ENCODE data around the gene ABLIM2.

ABLIM2 gene

DNA sequence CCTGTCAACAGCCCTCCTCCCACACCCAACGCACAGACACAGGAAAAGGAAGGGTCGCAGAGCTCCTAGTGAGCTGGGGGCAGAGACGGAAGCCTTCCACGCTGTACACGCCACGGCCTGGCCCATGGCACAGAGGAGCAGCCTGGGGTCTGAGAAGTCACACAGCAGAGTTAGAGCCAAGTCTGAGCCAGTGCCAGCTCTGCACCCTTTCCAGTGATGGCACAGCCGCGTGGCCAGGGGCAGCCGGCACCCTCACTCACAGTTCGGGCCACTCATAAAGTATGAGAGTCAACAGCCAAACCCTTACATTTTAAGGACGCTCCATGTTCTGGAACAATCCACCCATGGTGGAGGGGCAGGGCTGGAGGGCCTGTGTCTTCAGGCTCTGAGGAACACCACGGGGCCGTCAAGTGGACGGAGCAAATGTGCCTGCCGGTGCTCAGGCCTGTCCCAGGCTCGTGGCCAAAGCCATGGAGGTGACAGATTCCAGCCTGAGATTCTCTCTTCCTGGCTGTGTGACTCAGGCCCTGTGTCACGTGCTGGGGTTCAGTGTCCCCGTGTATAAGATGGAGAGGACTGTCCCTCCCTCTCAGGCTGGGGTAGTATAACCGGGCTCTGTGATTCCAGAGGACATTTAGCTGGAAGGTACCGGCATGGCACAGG lies 91.2 kb downstream of the ABLIM2 start:
- TF ChIP-seq SPI1 (IDR thresholded peaks at IDR 0.05; ENCODE audit: borderline replicate concordance, low read depth), result no peak
- TF ChIP-seq, protein P1, sequence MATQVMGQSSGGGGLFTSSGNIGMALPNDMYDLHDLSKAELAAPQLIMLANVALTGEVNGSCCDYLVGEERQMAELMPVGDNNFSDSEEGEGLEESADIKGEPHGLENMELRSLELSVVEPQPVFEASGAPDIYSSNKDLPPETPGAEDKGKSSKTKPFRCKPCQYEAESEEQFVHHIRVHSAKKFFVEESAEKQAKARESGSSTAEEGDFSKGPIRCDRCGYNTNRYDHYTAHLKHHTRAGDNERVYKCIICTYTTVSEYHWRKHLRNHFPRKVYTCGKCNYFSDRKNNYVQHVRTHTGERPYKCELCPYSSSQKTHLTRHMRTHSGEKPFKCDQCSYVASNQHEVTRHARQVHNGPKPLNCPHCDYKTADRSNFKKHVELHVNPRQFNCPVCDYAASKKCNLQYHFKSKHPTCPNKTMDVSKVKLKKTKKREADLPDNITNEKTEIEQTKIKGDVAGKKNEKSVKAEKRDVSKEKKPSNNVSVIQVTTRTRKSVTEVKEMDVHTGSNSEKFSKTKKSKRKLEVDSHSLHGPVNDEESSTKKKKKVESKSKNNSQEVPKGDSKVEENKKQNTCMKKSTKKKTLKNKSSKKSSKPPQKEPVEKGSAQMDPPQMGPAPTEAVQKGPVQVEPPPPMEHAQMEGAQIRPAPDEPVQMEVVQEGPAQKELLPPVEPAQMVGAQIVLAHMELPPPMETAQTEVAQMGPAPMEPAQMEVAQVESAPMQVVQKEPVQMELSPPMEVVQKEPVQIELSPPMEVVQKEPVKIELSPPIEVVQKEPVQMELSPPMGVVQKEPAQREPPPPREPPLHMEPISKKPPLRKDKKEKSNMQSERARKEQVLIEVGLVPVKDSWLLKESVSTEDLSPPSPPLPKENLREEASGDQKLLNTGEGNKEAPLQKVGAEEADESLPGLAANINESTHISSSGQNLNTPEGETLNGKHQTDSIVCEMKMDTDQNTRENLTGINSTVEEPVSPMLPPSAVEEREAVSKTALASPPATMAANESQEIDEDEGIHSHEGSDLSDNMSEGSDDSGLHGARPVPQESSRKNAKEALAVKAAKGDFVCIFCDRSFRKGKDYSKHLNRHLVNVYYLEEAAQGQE (IDR thresholded peaks at IDR 0.05; ENCODE audit: insufficient replicate concordance, low read depth), result no peak
- no peak for TF ChIP-seq POLR2AphosphoS5 (IDR thresholded peaks at IDR 0.05; ENCODE audit: low read depth)
- TF ChIP-seq, protein P2, sequence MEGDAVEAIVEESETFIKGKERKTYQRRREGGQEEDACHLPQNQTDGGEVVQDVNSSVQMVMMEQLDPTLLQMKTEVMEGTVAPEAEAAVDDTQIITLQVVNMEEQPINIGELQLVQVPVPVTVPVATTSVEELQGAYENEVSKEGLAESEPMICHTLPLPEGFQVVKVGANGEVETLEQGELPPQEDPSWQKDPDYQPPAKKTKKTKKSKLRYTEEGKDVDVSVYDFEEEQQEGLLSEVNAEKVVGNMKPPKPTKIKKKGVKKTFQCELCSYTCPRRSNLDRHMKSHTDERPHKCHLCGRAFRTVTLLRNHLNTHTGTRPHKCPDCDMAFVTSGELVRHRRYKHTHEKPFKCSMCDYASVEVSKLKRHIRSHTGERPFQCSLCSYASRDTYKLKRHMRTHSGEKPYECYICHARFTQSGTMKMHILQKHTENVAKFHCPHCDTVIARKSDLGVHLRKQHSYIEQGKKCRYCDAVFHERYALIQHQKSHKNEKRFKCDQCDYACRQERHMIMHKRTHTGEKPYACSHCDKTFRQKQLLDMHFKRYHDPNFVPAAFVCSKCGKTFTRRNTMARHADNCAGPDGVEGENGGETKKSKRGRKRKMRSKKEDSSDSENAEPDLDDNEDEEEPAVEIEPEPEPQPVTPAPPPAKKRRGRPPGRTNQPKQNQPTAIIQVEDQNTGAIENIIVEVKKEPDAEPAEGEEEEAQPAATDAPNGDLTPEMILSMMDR (IDR thresholded peaks at IDR 0.05; ENCODE audit: insufficient read depth, low read length), result no peak
- TF ChIP-seq GABPA (IDR thresholded peaks at IDR 0.05; ENCODE audit: low read depth), result no peak
- peaks cover 15% of the 10 kb centered on the region for H3K27me3 ChIP-seq (ENCODE audit: insufficient read depth, poor library complexity, severe bottlenecking)
- DNase-seq (ENCODE audit: low read depth in 1 of 2, low spot score in 1 of 2), result no peak
- no peak overlapping the region for H3K4me3 ChIP-seq (replicated peaks; ENCODE audit: insufficient read depth, low read length)
- H3K27ac ChIP-seq (replicated peaks), result no peak overlapping the region

DNA sequence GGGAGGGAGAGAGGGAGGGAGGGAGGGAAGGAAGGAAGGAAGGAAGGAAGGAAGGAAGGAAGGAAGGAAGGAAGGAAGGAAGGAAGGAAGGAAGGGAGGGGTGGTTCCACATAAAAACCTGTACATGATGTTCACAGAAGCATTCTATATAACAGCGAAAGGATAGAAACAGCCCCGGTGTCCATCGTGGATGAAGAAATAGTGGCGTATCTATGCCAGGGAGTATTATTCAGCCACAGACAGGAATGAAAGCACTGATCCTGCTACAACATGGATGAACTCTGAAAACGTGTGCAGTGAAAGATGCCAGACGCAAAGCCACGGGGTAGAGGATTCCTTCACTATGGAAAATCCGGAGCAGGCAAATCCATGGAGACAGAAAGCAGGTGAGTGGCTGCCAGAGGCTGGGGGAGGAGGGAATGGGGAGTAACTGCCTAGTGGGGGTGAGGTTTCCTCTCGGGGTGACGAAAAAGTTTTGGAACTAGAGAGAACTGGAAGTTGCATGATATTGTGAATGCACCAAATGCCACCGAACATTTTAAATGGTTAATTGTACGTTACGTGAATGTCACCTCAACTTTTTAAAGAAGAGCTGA lies 92.2 kb downstream of the ABLIM2 start:
- no peak overlapping the region for H3K27ac ChIP-seq (replicated peaks)
- TF ChIP-seq, protein P2 (IDR thresholded peaks at IDR 0.05; ENCODE audit: insufficient read depth, low read length), result no peak
- TF ChIP-seq, protein P1 (IDR thresholded peaks at IDR 0.05; ENCODE audit: insufficient replicate concordance, low read depth), result no peak
- TF ChIP-seq GABPA (IDR thresholded peaks at IDR 0.05; ENCODE audit: low read depth), result no peak
- no peak for TF ChIP-seq SPI1 (IDR thresholded peaks at IDR 0.05; ENCODE audit: borderline replicate concordance, low read depth)
- no peak for TF ChIP-seq POLR2AphosphoS5 (IDR thresholded peaks at IDR 0.05; ENCODE audit: low read depth)
- DNase-seq (ENCODE audit: low read depth in 1 of 2, low spot score in 1 of 2), result no peak
- no peak overlapping the region for H3K4me3 ChIP-seq (replicated peaks; ENCODE audit: insufficient read depth, low read length)
- H3K27me3 ChIP-seq (ENCODE audit: insufficient read depth, poor library complexity, severe bottlenecking), result peaks cover 5% of the 10 kb centered on the region

DNA sequence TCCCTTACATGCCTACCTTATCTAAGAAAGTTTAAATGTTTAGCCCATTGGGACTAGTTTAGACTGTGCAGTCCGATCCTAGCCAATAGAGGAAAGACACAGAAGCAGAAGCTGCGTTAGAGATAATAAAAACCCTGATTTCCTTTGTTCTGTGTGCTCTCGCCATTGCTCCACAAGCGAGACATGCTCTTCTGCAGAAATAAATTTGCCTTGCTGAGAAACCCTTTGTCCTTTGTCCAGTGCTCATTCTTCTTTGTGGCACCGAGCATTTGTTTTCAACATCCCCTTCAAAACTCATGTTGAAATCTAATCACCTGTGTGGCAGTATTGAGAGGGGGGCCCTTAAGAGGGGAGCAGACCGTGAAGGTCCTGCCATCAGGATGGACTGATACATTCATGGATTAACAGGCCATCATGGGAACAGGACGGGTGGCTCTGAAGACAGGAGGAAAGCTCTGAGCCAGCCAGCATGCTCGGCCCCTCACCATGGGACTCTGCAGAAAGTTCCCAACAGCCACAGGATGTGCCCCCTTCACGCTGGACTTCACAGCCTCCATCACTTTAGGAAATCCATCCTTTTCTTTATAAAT lies 94.5 kb downstream of the ABLIM2 start:
- no peak overlapping the region for H3K27ac ChIP-seq (replicated peaks)
- TF ChIP-seq, protein P1 (IDR thresholded peaks at IDR 0.05; ENCODE audit: insufficient replicate concordance, low read depth), result no peak
- TF ChIP-seq POLR2AphosphoS5 (IDR thresholded peaks at IDR 0.05; ENCODE audit: low read depth) (no peak), GABPA (IDR thresholded peaks at IDR 0.05; ENCODE audit: low read depth) (no peak), SPI1 (IDR thresholded peaks at IDR 0.05; ENCODE audit: borderline replicate concordance, low read depth) (no peak)
- TF ChIP-seq, protein P2 (IDR thresholded peaks at IDR 0.05; ENCODE audit: insufficient read depth, low read length), result no peak
- no peak for DNase-seq (ENCODE audit: low read depth in 1 of 2, low spot score in 1 of 2)
- no peaks in the 10 kb centered on the region for H3K27me3 ChIP-seq (ENCODE audit: insufficient read depth, poor library complexity, severe bottlenecking)
- no peak overlapping the region for H3K4me3 ChIP-seq (replicated peaks; ENCODE audit: insufficient read depth, low read length)
